HG03135 (cell line): ENCODE data around the gene MIOS.
A peak's percentile ranks its signal among the peaks of the same experiment; 100 is the strongest.

ENCODE experiments used
- ATAC-seq: cut with Tn5 transposase; IDR thresholded peaks from one replicate; pipeline ENCODE4 v1.9.1; 2021; ENCODE audit warnings: mild to moderate bottlenecking, moderate library complexity; ENCODE audit not compliant: unreplicated experiment

The MIOS gene

GRCh38 chr7:7581531-7582179 is 15.0 kb downstream of the MIOS start:
- ATAC-seq: no peak

DNA sequence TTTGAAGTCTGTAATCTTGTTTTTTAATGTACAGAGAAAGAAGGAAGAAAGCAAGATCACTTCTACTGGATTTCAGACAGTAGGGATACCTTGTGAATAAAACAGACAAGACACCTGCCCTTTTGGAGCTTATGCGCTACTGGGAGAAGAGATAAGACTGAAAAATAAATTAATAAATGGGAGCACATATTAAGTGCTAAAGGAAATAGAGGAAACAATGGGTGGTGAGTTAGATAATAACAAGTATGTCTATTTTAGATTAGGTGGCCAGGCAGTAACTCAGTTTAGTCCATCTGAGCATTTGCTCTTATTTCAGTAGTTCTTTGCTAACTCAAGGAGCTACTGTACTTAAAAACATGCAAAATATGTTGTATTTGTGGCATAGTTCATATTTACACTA is 15.9 kb downstream of the MIOS start:
- ATAC-seq: no peak

DNA sequence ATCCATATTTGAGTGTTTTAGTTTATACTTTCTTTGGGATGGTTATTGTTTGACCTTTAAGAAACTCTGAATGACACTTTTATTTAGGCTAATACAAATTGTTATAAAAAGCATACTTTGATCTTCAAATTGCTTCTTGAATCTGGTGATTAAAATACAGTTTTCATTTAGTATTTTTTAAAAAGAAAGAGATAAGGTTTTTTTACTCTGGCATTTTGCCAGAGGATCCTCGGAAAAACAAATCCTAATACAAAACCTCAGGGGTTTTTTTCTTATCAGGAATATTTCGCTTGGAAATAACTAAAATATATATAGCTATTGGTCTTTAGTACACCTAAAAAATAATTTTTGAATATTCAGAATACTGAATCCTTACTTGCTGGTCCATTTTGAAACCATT is 17.0 kb downstream of the MIOS start:
- no peak for ATAC-seq

DNA sequence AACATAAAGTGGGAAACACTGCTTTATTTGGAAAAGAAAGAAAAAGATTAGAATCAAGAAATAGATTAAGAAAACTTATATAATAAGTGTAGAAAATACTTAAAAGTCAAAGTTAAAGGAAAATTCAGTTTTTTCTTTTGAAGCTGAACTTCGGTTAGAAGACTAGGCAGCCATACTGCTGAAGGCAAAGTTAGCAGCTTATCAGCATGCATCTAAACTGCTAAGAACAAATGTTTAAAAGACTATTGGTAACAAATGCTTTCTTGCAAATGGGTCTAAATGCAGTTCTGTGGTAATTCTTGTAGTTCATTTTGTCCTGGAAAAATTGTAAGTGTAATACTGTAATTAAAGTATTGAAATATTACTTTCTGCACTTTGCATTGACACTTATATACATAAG is 18.0 kb downstream of the MIOS start:
- ATAC-seq: no peak

DNA sequence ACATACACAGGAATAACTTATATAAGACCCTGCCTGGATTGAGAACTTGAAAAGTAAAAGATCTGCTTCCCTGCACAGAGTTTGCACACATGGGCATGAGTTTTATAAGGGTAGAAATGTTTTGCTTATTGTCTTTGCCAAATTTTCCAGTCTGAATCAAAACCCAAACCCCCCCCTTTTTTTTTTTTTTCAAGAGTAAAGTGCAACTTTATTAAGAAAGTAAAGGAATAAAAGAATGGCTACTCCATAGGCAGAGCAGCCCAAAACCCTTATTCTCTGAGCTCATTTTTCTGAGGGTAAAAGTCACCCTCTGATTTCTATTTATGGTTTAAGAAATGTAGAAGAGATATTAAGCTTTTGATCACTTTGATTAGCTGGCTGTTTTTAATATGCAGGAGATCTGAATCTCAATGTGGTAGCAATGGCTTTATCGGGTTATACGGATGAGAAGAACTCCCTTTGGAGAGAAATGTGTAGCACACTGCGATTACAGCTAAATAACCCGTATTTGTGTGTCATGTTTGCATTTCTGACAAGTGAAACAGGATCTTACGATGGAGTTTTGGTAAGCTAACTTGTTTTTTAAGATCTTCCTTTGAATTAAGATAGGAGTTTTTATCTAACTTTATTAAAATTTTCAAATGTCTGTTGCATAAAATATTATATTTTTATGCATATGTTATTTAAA is 18.7 kb downstream of the MIOS start:
- ATAC-seq: no peak

- no peak for ATAC-seq
These were observed 28.8 kb downstream of the MIOS start for GRCh38 chr7:7595451-7595850.

GRCh38 chr7:7596176-7596575 is 29.5 kb downstream of the MIOS start:
- no peak for ATAC-seq

GRCh38 chr7:7607010-7607409 is 40.3 kb downstream of the MIOS start:
- no peak for ATAC-seq

DNA sequence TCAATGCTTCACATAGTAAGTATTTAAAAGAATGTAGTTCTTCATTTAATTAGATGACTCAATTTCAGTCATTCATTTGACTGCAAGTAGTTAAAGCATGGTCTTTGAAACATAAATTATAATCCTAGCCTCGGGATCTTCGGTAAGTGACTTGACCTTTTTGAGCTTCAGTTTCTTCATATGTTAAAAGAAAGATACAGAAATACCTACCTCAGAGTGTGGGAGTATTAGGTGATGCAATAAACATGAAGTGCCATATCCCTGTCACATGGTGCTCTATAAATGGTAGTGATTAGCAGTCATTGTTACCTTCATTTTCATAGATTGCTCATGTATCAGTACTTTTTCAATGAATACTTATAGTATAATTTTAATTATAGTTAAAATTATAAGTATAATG is 42.6 kb downstream of the MIOS start:
- ATAC-seq: no peak

DNA sequence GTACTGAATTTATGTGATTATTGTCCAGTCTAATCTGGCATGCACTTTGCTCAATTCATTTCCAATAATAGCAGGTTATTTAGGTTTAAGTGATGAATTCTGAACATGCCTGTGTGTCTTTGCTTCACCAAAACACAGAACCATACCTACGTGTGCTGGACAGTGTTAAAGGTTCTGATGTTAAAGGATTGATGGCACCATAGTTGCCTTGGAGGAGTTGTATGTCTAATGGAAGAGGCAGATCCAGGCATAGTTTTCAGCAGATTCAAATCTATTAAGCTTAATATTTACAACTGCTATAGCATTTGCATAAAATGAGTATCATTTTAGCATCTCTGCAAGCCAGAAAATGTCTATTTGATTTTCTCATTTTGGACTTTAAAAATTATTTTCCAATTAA is 45.8 kb downstream of the MIOS start:
- no peak for ATAC-seq

DNA sequence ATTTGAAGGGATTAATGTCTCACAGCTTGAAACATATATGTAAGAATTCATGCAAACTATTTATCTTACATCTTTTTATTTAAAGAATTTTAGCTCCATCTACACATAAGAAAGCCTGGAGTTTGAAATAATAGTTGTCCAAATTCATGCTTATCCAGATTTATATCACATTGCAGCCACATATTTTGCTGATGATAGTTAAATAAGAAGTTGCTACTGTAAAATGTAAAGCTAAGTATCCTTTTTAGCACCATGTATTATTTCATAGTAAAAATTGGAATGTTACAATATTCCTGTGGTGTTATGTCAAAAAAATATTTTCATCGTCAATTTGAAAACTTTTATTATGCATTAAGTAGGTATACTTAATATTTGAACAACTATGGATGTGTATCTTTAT is 46.5 kb downstream of the MIOS start:
- ATAC-seq: no peak

- ATAC-seq: no peak
These were observed 47.5 kb downstream of the MIOS start for GRCh38 chr7:7614018-7614741.

GRCh38 chr7:7617550-7617949 is 50.9 kb downstream of the MIOS start:
- no peak for ATAC-seq

- ATAC-seq: no peak
These were observed 51.7 kb downstream of the MIOS start for GRCh38 chr7:7618410-7618809.

GRCh38 chr7:7620236-7620635 is 53.6 kb downstream of the MIOS start:
- ATAC-seq: no peak

DNA sequence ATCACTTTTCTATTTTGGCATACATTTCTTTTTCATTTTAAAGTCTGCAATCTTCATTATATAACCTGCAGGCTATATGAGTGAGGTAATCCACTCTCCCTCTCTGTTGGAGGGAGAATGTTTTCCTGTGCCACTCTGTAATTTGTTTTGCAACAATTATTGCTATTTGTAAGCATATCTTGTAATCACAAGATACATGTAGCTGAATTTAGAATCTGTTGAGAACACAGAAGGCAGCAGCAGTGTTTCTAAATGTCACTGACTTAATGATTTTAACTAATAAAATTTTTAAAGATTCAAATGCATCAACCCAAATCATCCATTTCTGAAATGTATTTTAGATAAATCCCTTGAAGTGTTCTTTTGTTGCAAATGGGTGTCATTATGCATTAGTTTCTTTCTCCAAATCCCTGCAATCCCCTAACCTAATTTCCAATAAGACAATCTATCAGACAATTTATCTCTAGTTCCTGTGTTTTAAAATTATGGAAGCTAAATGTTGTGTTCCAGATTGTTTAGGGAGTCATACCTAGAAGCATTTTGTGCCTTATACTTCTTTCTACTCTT is 54.0 kb downstream of the MIOS start:
- no peak for ATAC-seq

DNA sequence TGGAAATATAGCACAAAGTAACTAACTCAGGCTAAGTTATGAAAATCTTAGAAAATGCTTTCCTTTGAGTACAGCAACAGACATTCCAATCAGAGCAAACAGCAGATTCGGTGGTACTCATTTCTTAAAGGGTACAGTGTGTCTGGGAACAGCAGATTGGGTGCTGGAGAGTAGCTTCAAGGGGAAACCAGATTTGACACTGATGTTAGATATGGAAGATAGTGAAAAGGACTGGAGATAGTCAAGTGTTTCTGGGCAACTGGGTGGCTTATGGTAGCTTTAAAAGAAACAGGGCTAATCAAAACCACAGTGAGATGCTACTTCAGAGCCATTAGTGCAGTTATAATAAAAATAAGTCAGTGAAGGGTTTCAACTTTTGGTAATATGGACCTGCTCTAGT is 61.8 kb downstream of the MIOS start:
- no peak for ATAC-seq

- ATAC-seq: no peak
These were observed 64.1 kb downstream of the MIOS start for GRCh38 chr7:7630626-7631329.

- no peak for ATAC-seq
These were observed 72.7 kb downstream of the MIOS start for GRCh38 chr7:7639421-7639820.

DNA sequence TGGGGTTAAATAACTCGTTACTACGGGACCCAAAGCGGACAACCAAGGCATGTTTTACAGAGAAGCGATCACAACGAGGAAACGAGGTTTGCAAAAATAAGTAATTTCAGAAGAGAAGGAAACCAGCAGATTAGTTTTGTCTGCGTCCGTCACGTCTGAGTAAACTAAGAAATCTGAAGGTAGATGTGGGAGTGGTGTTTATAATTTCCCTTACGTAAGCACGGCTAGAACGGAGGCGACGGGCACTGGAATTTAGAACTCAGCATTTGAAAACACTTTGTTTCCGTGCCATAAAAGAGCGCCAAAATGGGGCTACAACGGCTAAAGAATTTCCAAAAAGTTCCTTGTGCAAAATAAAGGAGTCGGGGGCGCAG is 73.2 kb downstream of the MIOS start:
- peak; percentile 7 for ATAC-seq
